Measurements from ENCODE around the gene FGD2.

The FGD2 gene

GRCh38 chr6:37020812-37021211 is 15.4 kb downstream of the FGD2 start (continued):
- TF ChIP-seq TSHZ2 (CRISPR knock-in tag; IDR thresholded peaks at IDR 0.05) (no peak), PPARA (CRISPR knock-in tag; IDR thresholded peaks at IDR 0.05; ENCODE audit: borderline replicate concordance) (no peak), ZC3H10 (CRISPR knock-in tag; IDR thresholded peaks at IDR 0.05) (no peak), CREB5 (CRISPR knock-in tag; IDR thresholded peaks at IDR 0.05; ENCODE audit: low read depth) (no peak), BACH2 (CRISPR knock-in tag; IDR thresholded peaks at IDR 0.05; ENCODE audit: borderline replicate concordance) (no peak), ZFP3 (CRISPR knock-in tag; IDR thresholded peaks at IDR 0.05) (no peak)

GRCh38 chr6:37021356-37022129 is 16.1 kb downstream of the FGD2 start:
- no peak for TF ChIP-seq ZFP30 (CRISPR knock-in tag; IDR thresholded peaks at IDR 0.05)
- no peak for TF ChIP-seq ZNF565 (CRISPR knock-in tag; conservative IDR thresholded peaks at IDR 0.05; ENCODE audit: low read depth)
- TF ChIP-seq TOX (CRISPR knock-in tag; IDR thresholded peaks at IDR 0.05; ENCODE audit: borderline replicate concordance), result no peak
- TF ChIP-seq ARNTL (CRISPR knock-in tag; IDR thresholded peaks at IDR 0.05; ENCODE audit: borderline replicate concordance, low read depth), result no peak
- ATAC-seq, result no peak

GRCh38 chr6:37022135-37022863 is 16.8 kb downstream of the FGD2 start:
- TF ChIP-seq OSR1 (CRISPR knock-in tag; IDR thresholded peaks at IDR 0.05) (no peak), CSDC2 (CRISPR knock-in tag; IDR thresholded peaks at IDR 0.05) (no peak), BACH2 (CRISPR knock-in tag; IDR thresholded peaks at IDR 0.05; ENCODE audit: borderline replicate concordance) (no peak), ISL1 (CRISPR knock-in tag; IDR thresholded peaks at IDR 0.05) (no peak), CSRNP3 (CRISPR knock-in tag; IDR thresholded peaks at IDR 0.05) (no peak), ZNF70 (CRISPR knock-in tag; IDR thresholded peaks at IDR 0.05) (no peak), TOX (CRISPR knock-in tag; IDR thresholded peaks at IDR 0.05; ENCODE audit: borderline replicate concordance) (no peak), ZFP3 (CRISPR knock-in tag; IDR thresholded peaks at IDR 0.05) (no peak), ZC3H10 (CRISPR knock-in tag; IDR thresholded peaks at IDR 0.05) (no peak), ESRRG (CRISPR knock-in tag; IDR thresholded peaks at IDR 0.05) (no peak), CREB5 (CRISPR knock-in tag; IDR thresholded peaks at IDR 0.05; ENCODE audit: low read depth) (no peak), POU6F1 (CRISPR knock-in tag; IDR thresholded peaks at IDR 0.05; ENCODE audit: borderline replicate concordance, low read depth) (no peak), PATZ1 (CRISPR knock-in tag; IDR thresholded peaks at IDR 0.05; ENCODE audit: borderline replicate concordance) (no peak), SNAI2 (CRISPR knock-in tag; IDR thresholded peaks at IDR 0.05) (no peak)
- ATAC-seq, result no peak
